DMS 273 treated with DMSO at 0.1 percent for 48 hours (cell line): ENCODE results near the gene MYO10.
"Not testable (repeated sequence)": the region's sequence is repeated elsewhere in the genome, so short reads cannot be mapped to it uniquely, and the experiment has no call there.

Experiments
- DNase-seq: peaks from one replicate; lab custom pipeline; 2025; lab: John Stamatoyannopoulos, UW

Gene MYO10

DNA sequence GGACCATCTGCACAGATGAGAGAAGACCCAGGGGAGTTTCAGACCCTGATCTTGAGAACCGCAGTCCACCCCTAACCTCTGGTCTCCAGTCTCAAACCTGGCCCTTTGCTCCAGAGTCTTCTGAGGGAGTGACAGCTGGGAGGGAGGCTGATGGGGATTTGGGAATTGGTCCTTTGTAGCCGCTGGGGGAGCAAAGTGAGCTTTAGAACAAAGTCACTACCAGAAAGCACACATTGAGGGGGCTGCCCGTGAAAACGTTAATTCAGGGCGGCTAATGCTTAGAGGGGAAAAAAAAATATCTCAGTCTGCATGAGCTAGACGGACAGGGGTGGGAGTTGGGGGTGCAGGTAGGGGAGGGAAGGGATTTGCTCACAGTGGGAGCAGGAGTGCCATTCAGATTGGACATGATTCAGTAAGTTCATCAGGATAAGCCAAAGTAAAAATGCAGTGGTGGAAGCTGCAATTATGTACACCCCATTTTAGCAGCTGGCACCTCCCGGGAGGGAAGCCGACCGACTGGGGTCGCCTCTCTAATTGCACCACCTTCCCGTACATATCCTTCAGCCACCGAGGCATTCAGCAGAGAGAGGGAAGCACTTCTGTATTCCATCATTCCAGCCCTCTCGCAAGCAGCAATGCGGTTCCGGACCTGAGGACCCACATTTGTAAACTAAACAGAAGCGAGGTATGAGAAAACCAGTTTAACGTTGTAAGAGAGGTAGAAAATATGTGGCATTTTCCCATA, 195.8 kb downstream of the MYO10 start:
- DNase-seq, result no peak

DNA sequence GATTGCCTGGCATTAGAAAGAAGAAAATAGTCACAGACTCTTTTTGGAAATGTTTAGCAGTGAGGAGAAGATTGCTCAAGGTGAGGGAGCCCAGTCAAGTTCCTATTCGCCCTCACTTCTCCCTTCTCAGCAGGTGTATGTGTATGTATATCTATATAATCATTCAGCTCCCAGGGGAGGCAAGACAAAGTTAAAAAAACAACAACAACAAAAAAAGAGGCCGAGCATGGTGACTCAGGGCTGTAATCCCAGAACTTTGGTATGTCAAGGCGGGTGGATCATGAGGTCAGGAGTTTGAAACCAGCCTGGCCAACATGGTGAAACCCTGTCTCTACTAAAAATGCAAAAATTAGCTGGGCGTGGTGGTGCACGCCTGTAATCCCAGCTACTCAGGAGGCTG, 197.7 kb downstream of the MYO10 start:
- not testable (repeated sequence) for DNase-seq

DNA sequence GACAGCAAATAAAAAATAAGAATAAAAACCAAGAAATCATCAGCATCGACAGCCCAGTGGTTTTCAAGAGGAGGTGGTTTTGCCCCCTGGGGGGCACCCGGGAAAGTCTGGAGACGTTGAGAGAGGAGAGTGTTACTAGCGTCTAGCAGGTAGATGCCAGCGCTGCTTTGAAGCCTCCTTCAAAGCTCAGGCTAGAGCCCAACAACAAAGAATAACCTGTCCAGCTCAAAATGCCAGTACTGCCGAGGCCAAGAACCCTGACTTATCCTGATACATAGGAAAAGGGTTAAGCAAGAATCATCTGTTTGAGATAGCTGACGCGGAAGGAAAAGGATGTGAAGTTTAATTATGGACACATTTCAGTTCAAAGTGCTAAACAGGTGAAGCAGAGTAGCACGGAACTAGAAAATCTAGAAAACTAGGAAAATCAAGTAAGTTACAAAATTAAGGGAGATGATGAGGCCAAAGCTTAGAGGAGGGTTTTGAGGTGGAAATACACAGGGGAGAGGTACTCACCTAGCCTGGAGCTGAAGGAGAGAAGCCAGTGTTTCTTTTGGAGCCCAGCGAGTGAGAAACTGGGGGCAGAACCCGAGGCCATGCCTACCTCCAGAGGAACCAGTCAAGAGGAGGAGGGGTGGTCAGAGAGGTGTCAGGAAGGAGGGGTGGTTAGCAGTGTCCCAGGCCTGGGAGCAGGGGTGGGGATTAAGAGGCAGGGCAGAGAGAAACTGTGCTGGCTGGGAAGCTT, 198.3 kb downstream of the MYO10 start:
- no peak for DNase-seq

DNA sequence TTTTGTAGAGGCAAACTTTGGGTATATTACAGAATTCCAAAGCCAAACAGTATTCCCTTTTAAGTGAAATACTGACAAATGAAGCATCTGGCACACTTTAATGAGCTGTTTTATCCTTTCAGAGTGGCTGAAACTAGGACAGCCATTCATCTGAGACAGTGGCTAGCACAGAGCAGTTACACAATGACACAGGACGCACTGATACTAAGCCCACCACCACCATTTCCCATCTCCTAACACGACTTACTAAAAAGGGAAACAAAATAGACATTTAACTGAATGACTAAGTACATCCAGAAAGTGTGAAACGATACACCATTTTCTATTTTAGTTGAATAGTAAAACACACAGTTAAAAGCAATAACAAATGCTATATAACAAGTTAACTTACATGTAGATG, 198.9 kb downstream of the MYO10 start:
- DNase-seq, result no peak

DNA sequence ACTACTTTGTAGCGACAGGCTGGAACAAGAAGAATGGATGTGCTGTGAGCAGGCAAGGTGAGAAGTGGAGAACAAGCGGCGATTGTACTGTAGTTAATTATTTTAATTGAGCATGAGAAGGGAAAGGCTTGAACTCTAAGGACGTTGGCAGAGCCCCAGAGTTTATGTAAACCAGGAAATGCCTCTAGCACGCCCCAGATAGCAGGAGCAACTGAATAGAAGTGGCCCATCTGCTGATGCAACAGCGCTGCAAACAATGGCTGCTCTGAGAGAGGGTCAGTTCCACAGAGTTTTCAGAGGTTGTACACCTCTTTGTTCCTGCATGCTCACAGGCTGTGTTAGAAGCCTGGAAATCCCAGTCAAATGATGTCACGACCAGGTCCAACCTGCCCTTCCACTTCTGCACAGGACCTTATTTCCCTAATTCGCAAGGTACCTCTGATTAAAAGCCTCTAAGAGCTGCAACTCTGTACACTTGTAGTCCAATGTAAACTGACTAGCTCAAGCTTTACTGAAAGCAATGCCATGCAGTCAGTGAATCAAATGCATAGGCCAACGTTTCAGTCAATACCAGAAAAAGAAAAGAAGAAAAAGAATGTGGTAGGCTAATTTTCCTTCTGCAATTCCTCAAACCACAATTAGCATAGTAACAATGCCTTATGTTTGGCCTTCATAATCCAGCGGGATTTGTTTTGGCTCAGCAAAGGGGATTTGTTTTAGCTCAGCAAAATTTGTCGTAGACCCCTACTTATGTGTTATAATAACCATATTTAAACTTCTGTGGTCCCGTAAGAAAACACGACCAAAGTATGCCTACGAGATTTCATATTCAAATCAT, 199.7 kb downstream of the MYO10 start:
- DNase-seq, result no peak

DNA sequence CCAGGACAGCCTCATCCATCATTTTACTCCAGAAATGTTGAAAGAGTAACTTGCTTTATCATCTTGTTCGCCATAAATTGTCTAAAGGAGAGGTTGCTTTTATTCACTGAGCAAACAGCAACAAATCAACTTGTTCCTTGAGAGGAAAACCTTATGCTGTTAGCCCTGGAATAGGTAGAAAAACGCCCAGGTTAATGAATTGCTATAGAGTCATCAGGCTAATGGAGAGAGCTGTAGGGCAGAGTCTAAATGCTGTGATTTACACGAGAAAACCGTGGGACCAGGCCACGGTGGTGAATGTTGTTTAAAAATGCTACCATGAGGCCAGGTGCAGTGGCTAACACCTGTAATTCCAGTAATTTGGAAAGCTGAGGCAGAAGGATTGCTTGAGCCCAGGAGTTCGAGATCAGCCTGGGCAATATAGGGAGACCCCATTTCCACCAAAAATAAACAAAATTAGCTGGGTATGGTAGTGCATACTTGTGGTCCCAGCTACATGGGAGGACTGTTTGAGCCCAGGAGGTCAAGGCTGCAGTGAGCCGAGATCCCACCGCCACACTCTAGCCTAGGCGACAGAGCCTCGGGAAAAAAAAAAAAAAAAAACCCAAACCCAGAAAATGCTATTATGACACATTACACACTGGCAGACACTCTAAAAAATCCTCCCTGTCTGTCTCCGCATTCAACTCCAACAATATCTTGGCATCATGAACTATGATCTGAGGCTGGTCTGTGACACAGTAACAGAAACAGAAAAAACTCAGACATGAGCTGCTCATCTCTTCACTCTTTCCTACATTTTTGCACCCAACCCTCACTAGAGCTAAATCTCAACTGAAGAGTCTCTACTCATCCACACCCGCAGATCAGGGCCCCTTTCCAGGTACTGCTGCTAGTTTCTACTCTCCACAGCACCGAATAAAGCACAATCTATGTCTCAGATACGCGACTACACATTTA, 200.7 kb downstream of the MYO10 start:
- no peak for DNase-seq

DNA sequence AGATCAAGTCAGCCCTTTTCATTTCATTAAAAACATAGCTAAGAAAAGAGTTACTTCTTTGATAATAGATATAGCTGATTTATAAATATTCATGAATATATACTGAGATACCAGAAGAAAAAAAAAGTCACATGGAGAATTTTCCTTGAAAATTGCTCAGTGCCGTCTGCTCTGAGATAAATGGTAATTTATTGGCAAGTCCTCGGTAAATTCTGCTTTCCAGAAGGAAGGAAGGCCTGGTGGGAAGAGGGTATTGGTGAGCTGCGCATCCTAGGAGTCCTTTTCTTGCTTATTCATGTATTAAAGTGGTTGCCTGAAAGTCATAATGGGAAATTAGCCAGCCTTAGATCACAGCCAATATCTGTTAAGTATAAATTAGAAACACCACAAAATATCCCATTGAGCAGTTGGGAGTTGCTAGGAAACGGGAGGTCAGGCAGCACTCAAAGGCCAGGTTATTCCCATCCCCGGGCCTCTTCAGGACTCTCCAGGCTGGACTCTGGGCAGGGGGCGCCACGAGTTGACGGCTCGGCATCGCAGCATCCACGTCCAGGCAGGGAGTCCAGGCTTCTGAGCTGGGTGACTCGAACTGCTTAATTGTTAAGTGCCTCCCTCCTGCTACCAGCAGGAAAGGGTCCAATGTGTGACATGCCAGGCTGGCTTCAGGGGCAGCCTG, 202.6 kb downstream of the MYO10 start:
- no peak for DNase-seq

DNA sequence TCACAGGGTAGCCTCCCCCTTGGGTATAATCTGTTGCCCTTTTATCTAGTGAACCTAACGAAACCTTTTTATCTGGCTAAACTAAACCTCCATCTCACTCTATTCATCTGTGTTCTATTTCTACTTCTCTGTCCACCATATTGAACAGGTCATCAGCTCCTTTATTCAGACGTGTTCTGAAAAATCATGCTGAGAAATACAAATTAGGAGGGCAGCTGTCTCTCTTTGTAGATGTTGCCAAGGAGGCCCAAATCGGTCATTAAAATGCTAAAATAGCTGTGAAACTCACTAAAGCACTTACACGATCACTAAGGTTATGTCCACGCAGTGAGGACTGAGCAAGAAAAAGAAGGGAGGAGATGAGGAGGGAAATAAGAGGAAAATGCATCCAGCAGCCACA, 203.7 kb downstream of the MYO10 start:
- DNase-seq, result no peak

DNA sequence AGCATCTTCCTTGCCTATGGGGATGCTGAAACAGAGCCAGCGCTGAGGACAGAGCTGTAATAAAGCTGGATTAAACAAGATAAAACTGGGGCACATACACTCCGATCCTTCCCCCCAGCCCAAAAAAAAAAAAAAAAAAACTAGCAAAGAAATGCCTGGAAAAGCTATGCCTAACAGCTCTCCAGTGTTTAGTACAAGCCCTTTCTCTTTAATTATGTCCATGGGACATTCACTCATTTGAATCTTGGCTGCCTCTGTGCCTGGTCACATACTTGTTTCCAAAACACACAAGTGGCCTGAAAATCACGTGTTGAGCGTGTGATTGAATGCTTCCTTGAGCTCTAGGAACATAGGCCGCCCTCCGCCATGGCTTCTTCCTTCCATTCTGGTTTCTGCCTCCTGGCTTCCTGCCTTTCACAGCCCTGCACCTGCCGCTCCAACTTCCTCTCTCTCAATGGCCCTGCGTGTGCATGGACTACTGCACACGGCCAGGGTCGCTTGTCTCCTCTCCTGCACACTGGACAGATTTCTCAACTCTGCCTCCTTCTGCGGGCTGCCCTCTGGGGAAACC, 208.2 kb downstream of the MYO10 start:
- no peak for DNase-seq

DNA sequence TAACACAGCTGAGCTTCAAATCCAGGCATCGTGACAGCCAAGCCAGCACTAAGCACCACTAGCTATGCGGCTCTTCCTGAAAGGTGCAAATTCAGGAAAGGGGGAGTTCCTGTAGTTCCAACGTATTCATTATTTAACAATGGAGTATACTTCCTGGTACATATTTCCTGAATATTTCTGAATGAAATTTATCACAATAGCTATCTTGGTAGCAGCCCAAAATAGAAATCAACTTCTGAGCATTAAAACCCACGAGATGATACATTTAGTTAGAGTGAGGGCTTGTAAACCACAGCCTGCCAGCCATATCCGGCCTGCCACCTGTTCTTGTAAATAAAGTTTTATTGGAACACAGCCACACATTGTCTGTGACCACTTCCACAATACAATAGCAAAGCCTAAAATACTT, 209.5 kb downstream of the MYO10 start:
- no peak for DNase-seq

DNA sequence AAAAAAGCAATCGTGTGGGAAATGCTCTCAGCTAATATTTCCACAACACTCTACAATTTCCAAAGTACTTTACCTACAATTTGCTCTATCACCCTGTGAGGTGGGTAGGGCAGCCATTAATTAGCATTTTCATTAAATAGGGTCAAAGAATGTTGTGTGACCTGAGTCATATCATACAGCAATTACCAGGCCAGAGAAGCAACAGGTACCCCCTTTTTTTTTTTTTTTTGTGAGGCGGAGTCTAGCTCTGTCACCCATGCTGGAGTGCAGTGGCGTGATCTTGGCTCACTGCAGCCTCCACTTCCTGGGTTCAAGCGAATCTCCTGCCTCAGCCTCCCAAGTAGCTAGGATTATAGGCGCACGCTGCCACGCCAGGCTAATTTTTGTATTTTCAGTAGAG, 210.5 kb downstream of the MYO10 start:
- no peak for DNase-seq

DNA sequence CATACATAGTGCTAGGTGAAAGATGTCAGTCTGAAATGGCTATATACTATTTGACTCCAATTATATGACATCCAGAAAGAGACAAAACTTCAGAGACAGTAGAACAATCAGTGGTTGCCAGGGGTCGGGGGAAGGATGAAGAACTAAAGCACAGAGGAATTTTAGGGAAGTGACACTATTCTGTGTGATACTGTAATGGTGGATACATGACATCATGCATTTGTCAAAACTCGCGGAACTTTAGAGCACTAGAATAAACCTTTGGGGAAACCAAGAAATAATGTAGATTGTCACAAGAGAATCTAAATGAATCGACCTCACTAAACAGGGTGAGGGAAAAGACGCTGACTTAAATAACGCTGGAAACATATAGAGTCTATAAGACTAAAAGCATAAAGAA, 212.3 kb downstream of the MYO10 start:
- no peak for DNase-seq

DNA sequence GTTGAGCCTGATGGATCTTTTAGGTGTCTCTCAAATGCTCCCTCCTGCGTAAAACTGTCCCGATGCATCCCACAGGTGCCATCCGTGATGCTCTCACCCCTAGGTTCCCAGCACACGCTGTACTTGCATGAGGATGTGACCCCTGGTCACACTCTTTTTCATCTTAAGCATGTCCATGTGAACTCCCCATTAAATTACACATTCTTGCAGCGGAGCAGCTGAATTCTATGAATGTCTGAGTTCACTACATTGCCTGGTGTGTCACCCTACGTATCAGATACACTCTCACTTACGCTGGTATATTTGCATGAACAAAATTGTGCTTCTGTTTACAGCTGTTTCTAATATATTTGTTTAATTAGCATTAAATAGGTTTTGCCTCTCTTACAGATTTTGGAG, 214.0 kb downstream of the MYO10 start:
- no peak for DNase-seq

DNA sequence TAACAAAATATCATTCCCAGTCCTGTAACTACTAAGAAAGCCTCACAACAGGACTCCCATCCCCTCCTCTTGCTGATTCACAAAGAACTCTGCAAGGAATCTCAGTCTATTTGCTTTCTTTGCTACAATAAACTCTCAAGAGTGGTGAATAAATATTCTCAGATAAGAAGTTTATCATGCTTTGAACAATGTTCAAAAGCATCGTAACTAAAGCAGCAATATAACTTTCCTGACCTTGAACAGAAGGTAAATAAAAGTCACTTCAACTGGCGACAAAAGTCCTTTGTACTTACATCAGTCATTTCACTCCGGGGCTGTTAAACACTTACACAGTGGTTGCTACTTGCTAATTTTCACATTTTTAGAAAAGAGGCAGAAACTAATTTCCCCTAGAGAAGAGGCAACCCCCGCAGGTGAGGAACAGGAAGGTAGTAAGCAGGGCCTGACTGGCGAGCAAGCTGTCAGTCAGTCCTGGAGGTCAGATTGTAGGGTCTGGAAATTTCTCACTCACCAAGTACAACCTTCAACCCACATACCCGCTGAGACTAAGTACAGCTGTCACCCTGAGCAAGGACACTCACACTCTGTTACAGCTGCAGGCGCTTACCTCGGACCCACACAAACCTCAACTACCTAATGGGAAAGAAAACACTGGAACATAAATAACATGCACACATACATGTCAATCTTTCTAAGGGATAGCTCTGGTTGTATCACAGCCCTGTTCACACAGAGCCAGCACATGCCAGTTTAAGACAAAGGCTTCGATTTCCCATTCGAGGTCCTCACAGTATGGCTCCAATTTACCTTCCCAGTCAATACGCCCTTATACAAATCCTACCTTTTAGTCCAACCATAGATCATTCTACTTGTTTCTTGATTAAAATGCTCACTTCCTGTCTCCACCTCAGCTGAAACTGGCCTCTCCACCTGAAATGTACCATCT, 214.7 kb downstream of the MYO10 start:
- DNase-seq, result no peak

DNA sequence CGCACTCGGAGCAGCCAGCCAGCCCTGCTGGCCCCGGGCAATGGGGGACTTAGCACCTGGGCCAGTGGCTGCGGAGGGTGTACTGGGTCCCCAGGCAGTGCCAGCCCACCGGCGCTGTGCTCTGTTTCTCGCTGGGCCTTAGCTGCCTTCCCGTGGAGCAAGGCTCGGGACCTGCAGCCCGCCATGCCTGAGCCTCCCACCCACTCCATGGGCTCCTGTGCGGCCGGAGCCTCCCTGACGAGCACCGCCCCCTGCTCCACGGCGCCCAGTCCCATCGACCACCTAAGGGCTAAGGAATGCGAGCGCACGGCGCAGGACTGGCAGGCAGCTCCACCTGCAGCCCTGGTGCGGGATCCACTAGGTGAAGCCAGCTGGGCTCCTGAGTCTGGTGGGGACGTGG, 218.1 kb downstream of the MYO10 start:
- DNase-seq, result not testable (repeated sequence)

DNA sequence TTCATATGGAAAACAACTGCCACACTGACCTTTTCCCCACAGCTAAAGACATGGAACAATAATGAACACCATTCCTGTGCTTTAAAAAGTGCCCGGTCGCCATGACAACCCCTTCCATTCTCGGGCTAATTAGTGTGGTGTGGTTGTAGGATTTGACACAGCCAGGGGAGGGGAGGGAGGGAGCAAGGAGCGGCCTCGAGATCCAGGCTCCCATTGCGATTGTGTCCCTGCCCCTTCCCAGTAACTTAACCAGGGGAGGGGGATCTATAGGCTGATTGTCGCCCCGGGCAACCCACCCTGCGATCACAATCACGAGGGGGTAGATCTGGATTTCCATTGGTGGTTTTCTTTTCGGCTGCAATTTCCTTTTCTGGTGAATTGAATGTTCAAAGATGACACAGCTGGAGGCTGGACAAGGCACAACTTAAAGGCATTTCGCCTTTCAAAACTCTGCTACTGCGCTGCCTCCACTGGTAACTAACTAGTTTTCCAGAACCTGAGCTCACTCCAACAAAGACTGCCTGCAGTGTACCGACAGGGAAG, 222.6 kb downstream of the MYO10 start:
- no peak for DNase-seq

DNA sequence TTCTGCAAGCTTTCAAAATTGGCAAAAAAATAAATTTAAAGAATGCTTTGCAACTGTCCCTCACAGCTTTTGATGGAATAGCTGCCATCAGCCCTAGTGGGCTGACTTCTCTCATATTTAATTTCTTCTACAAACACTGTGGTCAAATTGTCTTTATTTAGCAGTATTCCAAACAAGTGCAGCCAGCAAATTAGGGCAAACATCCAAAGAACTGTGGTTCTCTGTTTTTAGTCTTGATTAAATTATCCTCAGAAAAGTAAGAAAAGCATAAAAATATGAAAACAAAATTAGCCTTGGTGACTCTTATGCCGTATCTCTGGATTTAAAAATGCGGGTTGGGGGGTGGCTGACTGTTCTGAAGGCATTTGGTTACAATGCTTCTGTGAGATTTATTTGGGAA, 223.5 kb downstream of the MYO10 start:
- DNase-seq, result no peak

DNA sequence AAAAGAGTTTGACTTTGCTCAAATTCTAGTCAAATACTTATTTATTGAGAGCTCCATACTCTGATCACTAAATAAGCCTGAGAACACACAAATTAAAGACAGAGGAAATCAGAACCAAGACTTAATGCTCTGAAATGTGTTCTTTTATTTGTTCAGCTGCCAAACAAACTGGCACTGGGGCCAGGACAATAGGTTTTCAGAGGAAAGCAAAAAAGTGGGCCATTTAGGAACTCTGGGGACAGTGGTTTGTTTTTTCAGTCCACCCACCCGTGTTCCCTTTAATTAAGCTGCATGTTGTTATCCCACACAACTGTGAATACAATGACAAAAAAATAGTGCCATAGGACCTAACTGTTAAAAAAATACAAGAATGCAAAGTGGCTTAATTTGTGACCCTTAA, 223.9 kb downstream of the MYO10 start:
- DNase-seq, result no peak
